ENCODE results near the gene IL17F. TPM values are rescaled to one million over a fixed set of nuclear protein-coding genes. Genes with fewer than 3 reads are reported as not detected.

Gene IL17F
- total RNA-seq, 1 donor from 2014 or later, result not detected

GRCh38 chr6:52260634-52261033 is 16.3 kb upstream of the IL17F start:
- Mint-ChIP-seq H3K36me3 (ENCODE audit: unreplicated experiment) (no peaks in the 10 kb centered on the region), H3K27ac (ENCODE audit: unreplicated experiment) (no peak overlapping the region), H3K4me1 (ENCODE audit: low read depth, unreplicated experiment) (no peaks in the 10 kb centered on the region), H3K4me3 (ENCODE audit: unreplicated experiment) (no peak overlapping the region), H3K27me3 (ENCODE audit: unreplicated experiment) (no peaks in the 10 kb centered on the region), H3K9me3 (ENCODE audit: unreplicated experiment) (no peaks in the 10 kb centered on the region)
- DNase-seq, result no peak
- TF ChIP-seq CTCF (IDR thresholded peaks at IDR 0.05; ENCODE audit: partially characterized antibody, unreplicated experiment), result no peak

GRCh38 chr6:52255434-52255833 is 11.1 kb upstream of the IL17F start:
- Mint-ChIP-seq H3K4me1 (ENCODE audit: low read depth, unreplicated experiment) (no peaks in the 10 kb centered on the region), H3K27ac (ENCODE audit: unreplicated experiment) (no peak overlapping the region), H3K4me3 (ENCODE audit: unreplicated experiment) (no peak overlapping the region), H3K9me3 (ENCODE audit: unreplicated experiment) (peaks cover 5% of the 10 kb centered on the region), H3K27me3 (ENCODE audit: unreplicated experiment) (no peaks in the 10 kb centered on the region), H3K36me3 (ENCODE audit: unreplicated experiment) (no peaks in the 10 kb centered on the region)
- DNase-seq, result no peak
- no peak for TF ChIP-seq CTCF (IDR thresholded peaks at IDR 0.05; ENCODE audit: partially characterized antibody, unreplicated experiment)

GRCh38 chr6:52254731-52255378 is 10.6 kb upstream of the IL17F start:
- no peak for DNase-seq
- Mint-ChIP-seq H3K4me3 (ENCODE audit: unreplicated experiment) (no peak overlapping the region), H3K4me1 (ENCODE audit: low read depth, unreplicated experiment) (no peaks in the 10 kb centered on the region), H3K36me3 (ENCODE audit: unreplicated experiment) (no peaks in the 10 kb centered on the region), H3K27ac (ENCODE audit: unreplicated experiment) (no peak overlapping the region), H3K27me3 (ENCODE audit: unreplicated experiment) (no peaks in the 10 kb centered on the region), H3K9me3 (ENCODE audit: unreplicated experiment) (peaks cover 5% of the 10 kb centered on the region)
- no peak for TF ChIP-seq CTCF (IDR thresholded peaks at IDR 0.05; ENCODE audit: partially characterized antibody, unreplicated experiment)

- no peak for DNase-seq
- H3K9me3 Mint-ChIP-seq (ENCODE audit: unreplicated experiment), result peaks cover 5% of the 10 kb centered on the region
- H3K27ac Mint-ChIP-seq (ENCODE audit: unreplicated experiment), result no peak overlapping the region
- H3K27me3 Mint-ChIP-seq (ENCODE audit: unreplicated experiment), result no peaks in the 10 kb centered on the region
- H3K4me3 Mint-ChIP-seq (ENCODE audit: unreplicated experiment), result no peak overlapping the region
- no peaks in the 10 kb centered on the region for H3K4me1 Mint-ChIP-seq (ENCODE audit: low read depth, unreplicated experiment)
- no peaks in the 10 kb centered on the region for H3K36me3 Mint-ChIP-seq (ENCODE audit: unreplicated experiment)
- TF ChIP-seq CTCF (IDR thresholded peaks at IDR 0.05; ENCODE audit: partially characterized antibody, unreplicated experiment), result no peak
These were observed 9.2 kb upstream of the IL17F start for GRCh38 chr6:52253494-52253893.

- H3K27me3 Mint-ChIP-seq (ENCODE audit: unreplicated experiment), result no peaks in the 10 kb centered on the region
- H3K27ac Mint-ChIP-seq (ENCODE audit: unreplicated experiment), result no peak overlapping the region
- no peak for DNase-seq
- H3K36me3 Mint-ChIP-seq (ENCODE audit: unreplicated experiment), result no peaks in the 10 kb centered on the region
- H3K4me3 Mint-ChIP-seq (ENCODE audit: unreplicated experiment), result no peak overlapping the region
- peaks cover 5% of the 10 kb centered on the region for H3K9me3 Mint-ChIP-seq (ENCODE audit: unreplicated experiment)
- no peaks in the 10 kb centered on the region for H3K4me1 Mint-ChIP-seq (ENCODE audit: low read depth, unreplicated experiment)
- TF ChIP-seq CTCF (IDR thresholded peaks at IDR 0.05; ENCODE audit: partially characterized antibody, unreplicated experiment), result no peak
These were observed 6.8 kb upstream of the IL17F start for GRCh38 chr6:52251113-52251512.

Measured in glutamatergic neuron (in vitro differentiated cells).